ENCODE measurements around the gene TRPC4AP. TPM values are rescaled to one million over a fixed set of nuclear protein-coding genes. Genes with fewer than 3 reads are reported as not detected.

The TRPC4AP gene
- total RNA-seq, 4 donors from 2014 or later = 48.4 to 87.3 (median 57.8) TPM

GRCh38 chr20:35121186-35121585, 28.6 kb upstream of the TRPC4AP start:
- TF ChIP-seq EP300 (IDR thresholded peaks at IDR 0.05) (no peak), POLR2A (IDR thresholded peaks at IDR 0.05) (no peak), CTCF (IDR thresholded peaks at IDR 0.05) (no peak), POLR2AphosphoS5 (IDR thresholded peaks at IDR 0.05) (no peak)
- 95% methylated on average over 7 of the region's 7 CpGs for WGBS
- H3K27me3 ChIP-seq = no peaks in the 10 kb centered on the region
- H3K9me3 ChIP-seq = no peaks in the 10 kb centered on the region
- peaks cover 92% of the 10 kb centered on the region for H3K36me3 ChIP-seq
- no peak overlapping the region for H3K27ac ChIP-seq
- H3K4me3 ChIP-seq = no peak overlapping the region
- H3K4me1 ChIP-seq = no peaks in the 10 kb centered on the region
- no peak for DNase-seq (ENCODE audit: low spot score in 2 of 2)

GRCh38 chr20:35120012-35120701, 27.6 kb upstream of the TRPC4AP start:
- Histone ChIP-seq H3K4me1 (no peaks in the 10 kb centered on the region), H3K36me3 (peaks cover 93% of the 10 kb centered on the region), H3K27me3 (no peaks in the 10 kb centered on the region), H3K4me3 (no peak overlapping the region), H3K27ac (no peak overlapping the region), H3K9me3 (no peaks in the 10 kb centered on the region)
- no peak for DNase-seq (ENCODE audit: low spot score in 2 of 2)
- TF ChIP-seq EP300 (IDR thresholded peaks at IDR 0.05) (no peak), CTCF (IDR thresholded peaks at IDR 0.05) (no peak), POLR2AphosphoS5 (IDR thresholded peaks at IDR 0.05) (no peak), POLR2A (IDR thresholded peaks at IDR 0.05) (no peak)
- WGBS = 85% methylated on average over 8 of the region's 8 CpGs

- Histone ChIP-seq H3K9me3 (no peaks in the 10 kb centered on the region), H3K36me3 (peaks cover 90% of the 10 kb centered on the region), H3K4me3 (no peak overlapping the region), H3K27ac (peak overlapping the region; percentile 34), H3K4me1 (no peaks in the 10 kb centered on the region), H3K27me3 (no peaks in the 10 kb centered on the region)
- DNase-seq (ENCODE audit: low spot score in 2 of 2) = no peak
- WGBS = 85% methylated on average over 1 of the region's 1 CpG
- no peak for TF ChIP-seq EP300 (IDR thresholded peaks at IDR 0.05)
- no peak for TF ChIP-seq POLR2A (IDR thresholded peaks at IDR 0.05)
- TF ChIP-seq POLR2AphosphoS5 (IDR thresholded peaks at IDR 0.05) = no peak
- TF ChIP-seq CTCF (IDR thresholded peaks at IDR 0.05) = no peak
These were observed 25.0 kb upstream of the TRPC4AP start for GRCh38 chr20:35117629-35118028.

GRCh38 chr20:35117196-35117595, 24.6 kb upstream of the TRPC4AP start:
- Histone ChIP-seq H3K36me3 (peaks cover 86% of the 10 kb centered on the region), H3K4me1 (no peaks in the 10 kb centered on the region), H3K27me3 (no peaks in the 10 kb centered on the region), H3K27ac (no peak overlapping the region), H3K4me3 (no peak overlapping the region), H3K9me3 (no peaks in the 10 kb centered on the region)
- no peak for DNase-seq (ENCODE audit: low spot score in 2 of 2)
- TF ChIP-seq POLR2AphosphoS5 (IDR thresholded peaks at IDR 0.05) = no peak
- TF ChIP-seq POLR2A (IDR thresholded peaks at IDR 0.05) = no peak
- no peak for TF ChIP-seq EP300 (IDR thresholded peaks at IDR 0.05)
- no peak for TF ChIP-seq CTCF (IDR thresholded peaks at IDR 0.05)

GRCh38 chr20:35116258-35116657, 23.7 kb upstream of the TRPC4AP start:
- Histone ChIP-seq H3K27ac (no peak overlapping the region), H3K27me3 (no peaks in the 10 kb centered on the region), H3K4me1 (no peaks in the 10 kb centered on the region), H3K4me3 (no peak overlapping the region), H3K9me3 (no peaks in the 10 kb centered on the region), H3K36me3 (peaks cover 76% of the 10 kb centered on the region)
- 83% methylated on average over 4 of the region's 4 CpGs for WGBS
- DNase-seq (ENCODE audit: low spot score in 2 of 2) = no peak
- TF ChIP-seq POLR2AphosphoS5 (IDR thresholded peaks at IDR 0.05) = no peak
- no peak for TF ChIP-seq EP300 (IDR thresholded peaks at IDR 0.05)
- TF ChIP-seq POLR2A (IDR thresholded peaks at IDR 0.05) = no peak
- no peak for TF ChIP-seq CTCF (IDR thresholded peaks at IDR 0.05)

Measured in suprapubic skin (tissue), 4 donors.